Activated naive CD4-positive, alpha-beta T cell treated with anti-CD3 and anti-CD28 coated beads for 36 hours (primary cell): ENCODE results near the gene MYOG. TPM values are rescaled to one million over a fixed set of nuclear protein-coding genes. Genes with fewer than 3 reads are reported as not detected.

Experiments
- CTCF ChIA-PET: fragments of 350-600 bp; sonication (Branson Sonifier 250); formaldehyde crosslinking; loops from one replicate; lab custom pipeline; 2021; ENCODE audit warnings: antibody characterized with exemption; lab: Charles Lee
- DNase-seq: peaks from one replicate; pipeline ENCODE4 v3.0.0-alpha.2; 2020
- H3K27ac Mint-ChIP-seq: one replicate; pipeline ENCODE4 v1.8.0; 2021; ENCODE audit warnings: mild to moderate bottlenecking, mixed read lengths
- H3K27me3 Mint-ChIP-seq: one replicate; pipeline ENCODE4 v1.8.0; 2021; ENCODE audit warnings: low read depth, mixed read lengths
- H3K36me3 Mint-ChIP-seq: one replicate; pipeline ENCODE4 v1.8.0; 2021; ENCODE audit warnings: low read depth, mixed read lengths
- H3K4me1 Mint-ChIP-seq: one replicate; pipeline ENCODE4 v1.8.0; 2021; ENCODE audit warnings: low read depth, mixed read lengths
- H3K4me3 Mint-ChIP-seq: one replicate; pipeline ENCODE4 v1.8.0; 2021; ENCODE audit warnings: mild to moderate bottlenecking, moderate library complexity, mixed read lengths
- H3K9me3 Mint-ChIP-seq: one replicate; pipeline ENCODE4 v1.8.0; 2021; ENCODE audit warnings: mixed read lengths
- intact Hi-C: fragments of 100-400 bp; cut with micrococcal nuclease; formaldehyde crosslinking; loops from one replicate; pipeline ENCODE4 v1.15.1; 2023
- total RNA-seq, 2 experiments: library from RNA; stranded (reverse); gene quantifications; one replicate each; pipeline ENCODE4 v1.2.3, GENCODE V29; 2021

Gene MYOG
- total RNA-seq, 2 experiments from 2014 or later: not detected

GRCh38 chr1:203112475-203112874 is 26.7 kb upstream of the MYOG start:
- H3K27ac Mint-ChIP-seq: no peak overlapping the region

DNA sequence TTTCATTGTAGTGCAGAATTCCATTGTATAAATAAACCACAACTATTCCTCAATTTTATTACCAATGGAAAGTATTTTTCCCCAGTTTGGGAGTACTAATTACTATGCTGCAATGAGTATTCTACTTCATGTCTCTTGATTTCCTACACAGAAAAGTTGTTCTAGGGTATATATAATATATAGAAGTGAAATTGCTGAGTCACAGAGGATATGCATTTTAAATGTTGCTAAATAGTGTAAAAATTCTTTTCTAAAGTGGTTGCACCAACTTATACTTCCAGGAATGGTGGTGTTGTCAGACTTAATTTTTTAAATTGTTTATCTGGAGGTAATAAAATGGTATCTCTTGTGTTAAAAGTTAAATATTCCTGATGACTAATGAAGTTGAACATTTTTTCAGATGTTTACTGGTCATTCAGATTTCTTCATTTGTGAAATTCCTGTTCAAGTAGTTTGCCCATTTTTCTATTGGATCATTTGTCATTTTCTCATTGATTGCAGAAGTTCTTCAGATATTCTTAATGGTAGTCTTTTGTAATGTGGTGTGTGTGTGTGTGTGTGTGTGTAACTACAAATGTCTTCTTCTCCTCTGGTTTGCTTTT is 19.1 kb upstream of the MYOG start:
- Mint-ChIP-seq H3K4me3 (no peak overlapping the region), H3K27me3 (peaks cover 36% of the 10 kb centered on the region), H3K9me3 (no peaks in the 10 kb centered on the region), H3K4me1 (no peaks in the 10 kb centered on the region), H3K27ac (no peak overlapping the region), H3K36me3 (no peaks in the 10 kb centered on the region)
- intact Hi-C loops: no loop called here
- no peak for DNase-seq
- CTCF ChIA-PET: no interaction called here

More at GRCh38 chr1:203112475-203112874, 26.7 kb upstream of the MYOG start:
- H3K9me3 Mint-ChIP-seq: no peaks in the 10 kb centered on the region
- H3K27me3 Mint-ChIP-seq: peaks cover 34% of the 10 kb centered on the region
- no peak overlapping the region for H3K4me3 Mint-ChIP-seq
- intact Hi-C loops: no loop called here
- H3K36me3 Mint-ChIP-seq: no peaks in the 10 kb centered on the region
- no peaks in the 10 kb centered on the region for H3K4me1 Mint-ChIP-seq
- no peak for DNase-seq
- CTCF ChIA-PET: interaction anchor here (1.1 kb wide), 1 partner anchor 104 kb away, joined by 4 read pairs; no protein-coding TSS in a partner anchor

DNA sequence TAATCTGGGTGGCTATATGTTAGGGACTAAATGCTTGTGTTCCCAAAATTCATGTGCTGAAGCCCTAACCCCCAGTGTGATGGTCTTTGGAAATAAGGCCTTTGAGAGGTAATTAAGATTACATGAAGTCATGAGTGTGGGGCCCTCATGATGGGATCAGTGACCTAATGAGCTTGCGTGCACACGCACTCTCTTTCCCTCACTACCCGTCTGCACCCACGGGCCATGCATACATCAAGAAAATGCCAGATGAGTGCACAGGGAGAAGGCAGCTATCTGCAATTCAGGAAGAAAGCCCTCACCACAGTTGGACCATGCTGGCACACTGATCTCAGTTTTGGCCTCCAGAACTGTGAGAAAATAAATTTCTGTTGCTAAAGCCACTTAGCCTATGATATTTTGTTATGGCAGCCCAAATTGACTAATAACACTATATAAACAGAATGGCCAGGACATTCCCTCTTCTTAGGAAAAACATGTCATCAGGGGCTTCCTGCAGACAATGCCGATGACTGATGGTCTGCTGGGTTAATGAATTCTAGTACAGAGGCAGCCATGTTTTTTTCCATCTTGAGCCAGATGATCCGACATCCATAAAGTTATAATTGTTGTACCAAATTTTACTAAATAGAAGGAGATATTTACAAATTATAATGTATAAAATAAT is 18.1 kb upstream of the MYOG start:
- Mint-ChIP-seq H3K27ac (no peak overlapping the region), H3K9me3 (no peaks in the 10 kb centered on the region), H3K36me3 (no peaks in the 10 kb centered on the region), H3K27me3 (peaks cover 29% of the 10 kb centered on the region), H3K4me1 (no peaks in the 10 kb centered on the region), H3K4me3 (no peak overlapping the region)
- intact Hi-C loops: no loop called here
- CTCF ChIA-PET: interaction anchor here (1.2 kb wide), 2 partner anchors 65 to 112 kb away, joined by 3 to 4 read pairs; no protein-coding TSS in a partner anchor
- no peak for DNase-seq

- Mint-ChIP-seq H3K4me3 (no peak overlapping the region), H3K36me3 (no peaks in the 10 kb centered on the region), H3K27ac (no peak overlapping the region), H3K4me1 (no peaks in the 10 kb centered on the region), H3K27me3 (peaks cover 26% of the 10 kb centered on the region), H3K9me3 (no peaks in the 10 kb centered on the region)
- DNase-seq: no peak
- CTCF ChIA-PET: interaction anchor here (0.7 to 1.2 kb wide), 3 partner anchors 19 to 113 kb away, joined by 3 to 4 read pairs (median 3); no protein-coding TSS in a partner anchor
- intact Hi-C loops: no loop called here
These were observed 17.4 kb upstream of the MYOG start for GRCh38 chr1:203103216-203103615.

- no peak overlapping the region for H3K27ac Mint-ChIP-seq
- intact Hi-C loops: no loop called here
These were observed 16.2 kb upstream of the MYOG start for GRCh38 chr1:203101813-203102634.

GRCh38 chr1:203100516-203100869 is 14.7 kb upstream of the MYOG start:
- H3K27ac Mint-ChIP-seq: no peak overlapping the region
- CTCF ChIA-PET: no interaction called here
- H3K27me3 Mint-ChIP-seq: peaks cover 16% of the 10 kb centered on the region
- H3K4me3 Mint-ChIP-seq: no peak overlapping the region
- peaks cover 9% of the 10 kb centered on the region for H3K9me3 Mint-ChIP-seq
- H3K4me1 Mint-ChIP-seq: no peaks in the 10 kb centered on the region
- no peaks in the 10 kb centered on the region for H3K36me3 Mint-ChIP-seq
- intact Hi-C loops: no loop called here
- DNase-seq: no peak

More at GRCh38 chr1:203101813-203102634, 16.2 kb upstream of the MYOG start:
- H3K36me3 Mint-ChIP-seq: no peaks in the 10 kb centered on the region
- no peaks in the 10 kb centered on the region for H3K4me1 Mint-ChIP-seq
- H3K9me3 Mint-ChIP-seq: peaks cover 1% of the 10 kb centered on the region
- CTCF ChIA-PET: no interaction called here
- DNase-seq: no peak
- no peak overlapping the region for H3K4me3 Mint-ChIP-seq
- H3K27me3 Mint-ChIP-seq: peaks cover 16% of the 10 kb centered on the region

DNA sequence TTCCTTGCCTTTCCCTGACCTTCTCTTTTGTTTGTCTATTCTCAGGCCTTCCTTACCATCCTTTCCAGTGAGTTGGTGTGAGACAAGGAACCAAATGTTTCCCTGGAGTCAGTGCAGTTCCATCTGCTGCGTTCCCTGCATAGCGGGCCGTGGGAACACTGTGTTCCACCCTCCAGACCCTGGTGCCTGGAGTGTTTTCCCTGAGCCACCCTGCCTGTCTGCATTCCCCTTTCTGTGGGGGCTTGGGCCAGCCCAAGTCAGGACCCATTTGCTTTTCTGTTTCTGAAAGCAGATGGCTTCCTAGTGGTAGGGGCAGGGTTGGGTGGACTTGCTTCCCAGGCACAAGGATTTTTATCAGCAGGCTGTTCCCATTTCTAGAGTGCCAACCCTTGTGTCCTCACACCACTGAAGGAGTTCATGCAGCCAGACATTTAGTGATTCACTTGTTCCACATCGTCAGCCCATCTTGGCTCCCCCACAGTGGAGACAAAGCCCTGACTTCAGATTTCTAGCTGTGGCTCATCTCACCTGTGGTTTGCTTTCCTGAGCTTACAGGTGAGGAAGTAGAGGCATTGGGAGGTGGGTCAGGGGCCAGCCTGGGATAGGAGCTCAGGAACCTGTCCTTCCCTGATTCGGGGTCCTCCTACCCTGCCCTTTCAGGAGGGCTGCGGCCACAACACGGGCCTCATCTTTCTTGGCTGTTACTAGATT is 14.1 kb upstream of the MYOG start:
- peaks cover 15% of the 10 kb centered on the region for H3K9me3 Mint-ChIP-seq
- intact Hi-C loops: no loop called here
- H3K27me3 Mint-ChIP-seq: peaks cover 13% of the 10 kb centered on the region
- H3K4me1 Mint-ChIP-seq: no peaks in the 10 kb centered on the region
- CTCF ChIA-PET: no interaction called here
- H3K4me3 Mint-ChIP-seq: no peak overlapping the region
- no peak overlapping the region for H3K27ac Mint-ChIP-seq
- no peaks in the 10 kb centered on the region for H3K36me3 Mint-ChIP-seq
- DNase-seq: no peak

GRCh38 chr1:203098914-203099520 is 13.2 kb upstream of the MYOG start:
- Mint-ChIP-seq H3K9me3 (peaks cover 22% of the 10 kb centered on the region), H3K36me3 (no peaks in the 10 kb centered on the region), H3K4me3 (no peak overlapping the region), H3K27me3 (peaks cover 13% of the 10 kb centered on the region), H3K27ac (no peak overlapping the region), H3K4me1 (no peaks in the 10 kb centered on the region)
- intact Hi-C loops: no loop called here
- CTCF ChIA-PET: interaction anchor here (1.4 kb wide), 1 partner anchor 60 kb away, joined by 4 read pairs; no protein-coding TSS in a partner anchor
- no peak for DNase-seq

DNA sequence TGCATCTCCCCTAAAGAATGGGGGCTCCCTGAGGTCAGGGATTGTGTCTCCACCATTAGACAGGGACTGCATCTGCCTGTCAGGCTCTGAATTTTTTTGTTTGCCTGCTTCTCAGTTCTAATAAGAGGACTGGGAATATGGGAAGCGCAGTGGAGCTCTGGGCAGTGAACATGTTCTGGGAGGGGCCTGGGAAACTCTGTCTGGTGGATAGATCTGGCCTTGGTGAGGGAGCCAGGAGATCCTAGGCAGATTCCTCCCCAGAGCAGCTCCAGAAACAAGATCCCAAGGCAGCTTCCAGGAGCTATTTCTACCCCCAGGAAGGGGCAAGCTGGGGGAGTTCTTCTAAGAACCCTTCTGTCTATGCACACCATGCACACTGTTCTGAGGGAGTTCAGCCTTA is 12.6 kb upstream of the MYOG start:
- H3K36me3 Mint-ChIP-seq: no peaks in the 10 kb centered on the region
- no peak overlapping the region for H3K27ac Mint-ChIP-seq
- peaks cover 13% of the 10 kb centered on the region for H3K27me3 Mint-ChIP-seq
- H3K4me3 Mint-ChIP-seq: no peak overlapping the region
- intact Hi-C loops: no loop called here
- H3K4me1 Mint-ChIP-seq: no peaks in the 10 kb centered on the region
- H3K9me3 Mint-ChIP-seq: peaks cover 22% of the 10 kb centered on the region
- no peak for DNase-seq
- CTCF ChIA-PET: interaction anchor here (1.4 kb wide), 1 partner anchor 59 kb away, joined by 4 read pairs; no protein-coding TSS in a partner anchor

GRCh38 chr1:203097001-203097400 is 11.2 kb upstream of the MYOG start:
- H3K27me3 Mint-ChIP-seq: peaks cover 16% of the 10 kb centered on the region
- intact Hi-C loops: no loop called here
- H3K9me3 Mint-ChIP-seq: peaks cover 22% of the 10 kb centered on the region
- H3K36me3 Mint-ChIP-seq: no peaks in the 10 kb centered on the region
- H3K4me1 Mint-ChIP-seq: no peaks in the 10 kb centered on the region
- CTCF ChIA-PET: interaction anchor here (1.4 kb wide), 1 partner anchor 58 kb away, joined by 4 read pairs; no protein-coding TSS in a partner anchor
- H3K27ac Mint-ChIP-seq: no peak overlapping the region
- H3K4me3 Mint-ChIP-seq: no peak overlapping the region
- no peak for DNase-seq

GRCh38 chr1:203096566-203096965 is 10.8 kb upstream of the MYOG start:
- no peak for DNase-seq
- Mint-ChIP-seq H3K36me3 (no peaks in the 10 kb centered on the region), H3K27ac (no peak overlapping the region), H3K4me1 (no peaks in the 10 kb centered on the region), H3K9me3 (peaks cover 22% of the 10 kb centered on the region), H3K4me3 (no peak overlapping the region), H3K27me3 (peaks cover 16% of the 10 kb centered on the region)
- intact Hi-C loops: no loop called here
- CTCF ChIA-PET: interaction anchor here (1.4 kb wide), 1 partner anchor 57 kb away, joined by 4 read pairs; no protein-coding TSS in a partner anchor
